Activated CD8-positive, alpha-beta T cell treated with anti-CD3 and anti-CD28 coated beads for 36 hours (primary cell): ENCODE data around the gene EBF3. TPM values are rescaled to one million over a fixed set of nuclear protein-coding genes. Genes with fewer than 3 reads are reported as not detected.

Experiments used
- ATAC-seq: fragments of 200-7000 bp; cut with Tn5 transposase; one replicate; pipeline ENCODE4 v1.10.0; 2021; ENCODE audit warnings: mild to moderate bottlenecking, moderate library complexity
- CTCF ChIA-PET: fragments of 350-600 bp; sonication (Branson Sonifier 250); formaldehyde crosslinking; loops from one replicate; lab custom pipeline; 2021; ENCODE audit warnings: antibody characterized with exemption; lab: Charles Lee
- POLR2A ChIA-PET: fragments of 350-600 bp; sonication (Branson Sonifier 250); formaldehyde crosslinking; loops from one replicate; lab custom pipeline; 2021; ENCODE audit warnings: antibody characterized with exemption; lab: Charles Lee
- DNase-seq: peaks from one replicate; pipeline ENCODE4 v3.0.0-alpha.2; 2020
- H3K27ac Mint-ChIP-seq: one replicate; pipeline ENCODE4 v1.8.0; 2021; ENCODE audit warnings: mild to moderate bottlenecking, mixed read lengths
- H3K27me3 Mint-ChIP-seq: one replicate; pipeline ENCODE4 v1.8.0; 2021; ENCODE audit warnings: mixed read lengths
- H3K36me3 Mint-ChIP-seq: one replicate; pipeline ENCODE4 v1.8.0; 2021; ENCODE audit warnings: low read depth, mixed read lengths
- H3K4me1 Mint-ChIP-seq: one replicate; pipeline ENCODE4 v1.8.0; 2021; ENCODE audit warnings: low read depth, mixed read lengths
- H3K4me3 Mint-ChIP-seq: one replicate; pipeline ENCODE4 v1.8.0; 2021; ENCODE audit warnings: mild to moderate bottlenecking, moderate library complexity, mixed read lengths
- H3K9me3 Mint-ChIP-seq: one replicate; pipeline ENCODE4 v1.8.0; 2021; ENCODE audit warnings: mixed read lengths
- CTCF ChIP-seq: fragments of 200-600 bp; IDR thresholded peaks from one replicate; pipeline ENCODE4 v1.8.0; 2022; ENCODE audit warnings: antibody characterized with exemption, mild to moderate bottlenecking
- intact Hi-C: fragments of 100-400 bp; cut with micrococcal nuclease; formaldehyde crosslinking; loops from one replicate; pipeline ENCODE4 v1.10.0; 2022
- total RNA-seq, 2 experiments: library from RNA; stranded (reverse); gene quantifications; one replicate each; pipeline ENCODE4 v1.2.3, GENCODE V29; 2021

EBF3 gene
- total RNA-seq, 2 experiments from 2014 or later: not detected

GRCh38 chr10:129964611-129965424, 744 bp upstream of the EBF3 start:
- Mint-ChIP-seq H3K9me3 (no peaks in the 10 kb centered on the region), H3K27ac (no peak overlapping the region), H3K36me3 (no peaks in the 10 kb centered on the region), H3K4me1 (peaks cover 19% of the 10 kb centered on the region), H3K27me3 (peaks cover 67% of the 10 kb centered on the region), H3K4me3 (peak overlapping the region; percentile 43)
- CTCF ChIA-PET: no interaction called here
- TF ChIP-seq CTCF: no peak
- POLR2A ChIA-PET: no interaction called here
- DNase-seq (no peak), ATAC-seq (no peak)
- intact Hi-C loops: no loop called here

GRCh38 chr10:129962872-129963640, 1.0 kb downstream of the EBF3 start:
- Mint-ChIP-seq H3K36me3 (no peaks in the 10 kb centered on the region), H3K4me1 (peaks cover 21% of the 10 kb centered on the region), H3K27ac (no peak overlapping the region), H3K27me3 (peaks cover 61% of the 10 kb centered on the region), H3K4me3 (peak overlapping the region; percentile 58), H3K9me3 (no peaks in the 10 kb centered on the region)
- DNase-seq: no peak
- intact Hi-C loops: no loop called here
- TF ChIP-seq CTCF: no peak
- POLR2A ChIA-PET: no interaction called here
- CTCF ChIA-PET: no interaction called here
- peak; percentile 14 for ATAC-seq

- Mint-ChIP-seq H3K9me3 (no peaks in the 10 kb centered on the region), H3K4me3 (peak overlapping the region; percentile 18), H3K27ac (no peak overlapping the region), H3K27me3 (peaks cover 60% of the 10 kb centered on the region), H3K36me3 (no peaks in the 10 kb centered on the region), H3K4me1 (peaks cover 24% of the 10 kb centered on the region)
- DNase-seq (no peak), ATAC-seq (no peak)
- CTCF ChIA-PET: no interaction called here
- TF ChIP-seq CTCF: no peak
- POLR2A ChIA-PET: no interaction called here
- intact Hi-C loops: no loop called here
Observed at GRCh38 chr10:129962031-129962871, 1.8 kb downstream of the EBF3 start.

- TF ChIP-seq CTCF: no peak
- Mint-ChIP-seq H3K4me3 (no peak overlapping the region), H3K9me3 (no peaks in the 10 kb centered on the region), H3K36me3 (no peaks in the 10 kb centered on the region), H3K27ac (no peak overlapping the region), H3K27me3 (peaks cover 63% of the 10 kb centered on the region), H3K4me1 (peaks cover 25% of the 10 kb centered on the region)
- intact Hi-C loops: no loop called here
- DNase-seq (no peak), ATAC-seq (no peak)
- ChIA-PET POLR2A (no interaction called here), CTCF (interaction anchor here (1.1 kb wide), 1 partner anchor 9 kb away, joined by 4 read pairs; no protein-coding TSS in a partner anchor)
Observed at GRCh38 chr10:129961157-129961701, 2.8 kb downstream of the EBF3 start.
